Upper lobe of left lung (tissue), 4 donors: ENCODE measurements around the gene LRRC56.

Experiments used
- EP300 ChIP-seq, 4 donors: sonication (generic); formaldehyde crosslinking; IDR thresholded peaks; one replicate each; pipeline ENCODE4 v1.5.1; 2017; ENCODE audit warnings: antibody characterized with exemption in 4 of 4, control low read depth in 2 of 4
- POLR2A ChIP-seq, 4 donors: fragments of 450-650 bp; IDR thresholded peaks; one replicate each; pipeline ENCODE4 v1.5.1; 2016 to 2017; ENCODE audit warnings: antibody characterized with exemption in 4 of 4, mild to moderate bottlenecking in 2 of 4

DNA sequence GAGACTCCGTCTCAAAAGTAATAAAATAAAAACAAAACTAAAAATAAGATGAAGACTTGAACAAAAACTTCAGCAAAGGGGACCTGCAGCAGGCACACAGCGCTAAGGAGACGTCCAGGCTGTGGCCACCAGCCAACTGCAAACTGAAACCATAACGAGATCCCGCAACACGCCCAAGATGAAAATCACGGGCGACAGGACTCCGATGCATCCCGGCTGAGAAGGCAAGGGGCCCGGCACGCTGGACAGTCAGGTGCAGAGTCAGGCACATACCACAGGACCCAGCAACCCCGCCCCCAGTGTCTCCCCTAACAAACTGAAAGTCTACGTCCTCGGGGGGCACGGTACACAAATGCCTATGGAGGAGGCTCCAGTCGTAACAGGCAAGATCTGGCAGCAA lies 11.1 kb upstream of the LRRC56 start:
- TF ChIP-seq POLR2A (IDR thresholded peaks at IDR 0.05) (no peak), EP300 (IDR thresholded peaks at IDR 0.05) (no peak)
